Adrenal gland (tissue), 12 donors: ENCODE data around the gene TIMP3. TPM values are rescaled to one million over a fixed set of nuclear protein-coding genes. Genes with fewer than 3 reads are reported as not detected.

Source experiments
- DNase-seq, 7 donors: peaks; one replicate each; pipeline ENCODE4 v3.0.0-alpha.2; 2019 to 2020
- H3K27ac ChIP-seq, 5 donors: fragments of 200-600 bp; sonication (generic) in 4 of 5; 1 replicate in 3 of 5; 2 replicates in 2 of 5; pipeline versions ENCODE4 v1.5.1 to v1.8.0; 2016 to 2020; ENCODE audit warnings: mild to moderate bottlenecking in 1 of 5
- H3K27me3 ChIP-seq: fragments of 200-600 bp; 2 replicates; pipeline ENCODE4 v1.8.0; 2021
- H3K36me3 ChIP-seq, 2 donors: fragments of 200-600 bp; replicated peaks in 1 of 2; 1 replicate in 1 of 2; 2 replicates in 1 of 2; pipeline versions ENCODE4 v1.5.1 to v1.8.0; 2018 to 2022
- H3K4me1 ChIP-seq, 2 donors: fragments of 200-600 bp; replicated peaks in 1 of 2; 1 replicate in 1 of 2; 2 replicates in 1 of 2; pipeline versions ENCODE4 v1.5.1 to v1.8.0; 2018 to 2021
- H3K4me3 ChIP-seq, 4 donors: fragments of 200-600 bp; sonication (generic) in 3 of 4; one replicate each; pipeline ENCODE4 v1.5.1; 2016 to 2018
- H3K9me3 ChIP-seq, 3 donors: fragments of 200-600 bp; sonication (generic) in 1 of 3; replicated peaks in 1 of 3; 1 replicate in 2 of 3; 2 replicates in 1 of 3; pipeline versions ENCODE4 v1.5.1 to v1.8.0; 2016 to 2021
- CTCF ChIP-seq, 6 experiments: fragments of 450-650 bp in 4 of 6; fragments of 200-600 bp in 2 of 6; sonication (generic) in 1 of 6; IDR thresholded peaks; 1 replicate in 5 of 6; 2 replicates in 1 of 6; pipeline versions ENCODE4 v1.5.1 to v1.8.0; 2016 to 2021; ENCODE audit warnings: antibody characterized with exemption in 6 of 6, mild to moderate bottlenecking in 2 of 6, moderate library complexity in 1 of 6
- POLR2A ChIP-seq, 2 donors: fragments of 450-650 bp; IDR thresholded peaks; one replicate each; pipeline ENCODE4 v1.6.1; 2017; ENCODE audit warnings: antibody characterized with exemption in 2 of 2, mild to moderate bottlenecking in 2 of 2, moderate library complexity in 1 of 2
- WGBS, 4 donors: extraction: QIAGEN DNeasy Blood & Tissue Kit in 2 of 4; methylation state at CpG; one replicate each; pipeline versions ENCODE4 v1.1.5 to v1.1.7; 2013 to 2017; 5-methylcytosine and 5-hydroxymethylcytosine counted together
- intact Hi-C, 2 donors: fragments of 100-400 bp; cut with DNase I; formaldehyde crosslinking; loops; one replicate each; pipeline versions ENCODE4 v1.14.1 to v1.15.0; 2022 to 2023
- polyA plus RNA-seq, 3 donors: library from polyadenylated mRNA; stranded (reverse); fragments of 200-250 nt in 2 of 3; fragments of 350-450 nt in 1 of 3; fragmentation: Illumina TruSeq in 1 of 3; extraction: RNeasy Lipid Tissue Mini Kit (QIAGEN cat#74804) in 1 of 3; gene quantifications; one replicate each; pipeline ENCODE4 v1.2.3, GENCODE V29; 2013 to 2014
- total RNA-seq, 9 donors: library from RNA; depleted of rRNA in 4 of 9; stranded (reverse); fragments of >200 nt in 4 of 9; fragments of 120-200 nt in 1 of 9; fragmentation: NEBNext Ultra II Directional in 1 of 9; extraction: Animal tissue kit (Norgen Biotek cat#: 25700) in 1 of 9; gene quantifications; one replicate each; pipeline versions ENCODE4 v1.1.0 to v1.2.4, GENCODE V29; 2013 to 2023
- donor health status: healthy with polysubstance abuse.
- donor health status: Bipolar disorder and iron deficiency.
- donor health status: DM: yes; HTN: yes; CAD: no.
- donor health status: DM: no; HTN: no; CAD: no.
- donor health status: DM: no; HTN: no; CAD: no.
- donor health status: DM: yes; HTN: yes; CAD: no.

Gene TIMP3
- total and polyA plus RNA-seq, 12 donors: 78.0 to 677 (median 334) TPM

DNA sequence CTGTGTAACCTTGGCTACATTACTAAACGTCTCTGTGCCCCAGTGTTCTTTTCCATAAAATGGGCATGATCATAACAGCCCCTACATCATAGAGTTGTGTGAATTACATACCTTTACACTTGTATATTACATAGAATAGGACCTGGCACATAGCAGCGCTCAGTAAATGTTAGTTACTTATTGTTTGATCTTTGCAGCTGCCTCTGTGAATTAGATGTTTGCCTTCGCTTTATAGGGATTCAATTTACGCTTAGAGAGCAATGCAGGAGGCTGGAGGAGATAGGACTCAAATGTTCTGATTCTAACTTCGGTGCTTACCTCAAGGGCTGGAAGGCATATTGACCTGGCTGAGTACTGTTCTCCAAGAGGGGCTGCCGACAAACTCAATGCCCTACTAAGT is 10.4 kb upstream of the TIMP3 start:
- DNase-seq: no peak
- WGBS, 4 donors: 81 to 89% (median 85%) methylated on average over 6 of the region's 6 CpGs
- TF ChIP-seq CTCF (IDR thresholded peaks at IDR 0.05) (no peak), POLR2A (IDR thresholded peaks at IDR 0.05) (no peak)

DNA sequence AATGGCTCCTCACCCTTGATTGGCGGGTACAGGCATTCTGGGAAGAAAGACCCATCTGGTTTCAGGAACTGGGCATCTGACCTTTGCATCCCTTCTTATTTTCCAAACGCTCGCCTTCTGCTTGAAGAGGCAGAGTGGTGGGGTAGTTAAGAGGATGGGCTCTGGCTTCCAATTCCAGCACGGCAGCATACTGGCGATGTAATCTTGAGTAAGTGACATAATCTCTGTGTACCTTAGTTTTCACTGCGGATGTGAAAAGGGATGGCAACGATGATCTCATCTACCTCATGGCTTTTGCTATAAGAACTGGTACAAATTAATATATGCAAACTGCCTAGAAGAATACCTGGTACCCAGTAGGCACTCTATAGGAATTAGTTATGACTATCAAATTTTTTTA is 10.0 kb upstream of the TIMP3 start:
- DNase-seq: no peak
- Histone ChIP-seq H3K27me3 (no peaks in the 10 kb centered on the region), H3K4me1 (no peaks in the 10 kb centered on the region), H3K36me3 (no peaks in the 10 kb centered on the region), H3K9me3 (no peaks in the 10 kb centered on the region), H3K27ac (no peak overlapping the region), H3K4me3 (no peak overlapping the region)
- intact Hi-C loops: no loop called here
- TF ChIP-seq CTCF (IDR thresholded peaks at IDR 0.05) (no peak), POLR2A (IDR thresholded peaks at IDR 0.05) (no peak)
- WGBS, 4 donors: 90 to 95% (median 91%) methylated on average over 7 of the region's 7 CpGs

More for the DNA sequence above, 10.4 kb upstream of the TIMP3 start:
- no peaks in the 10 kb centered on the region for H3K9me3 ChIP-seq
- H3K4me1 ChIP-seq: no peaks in the 10 kb centered on the region
- no peaks in the 10 kb centered on the region for H3K27me3 ChIP-seq
- no peak overlapping the region for H3K27ac ChIP-seq
- no peak overlapping the region for H3K4me3 ChIP-seq
- no peaks in the 10 kb centered on the region for H3K36me3 ChIP-seq
- intact Hi-C loops: no loop called here

GRCh38 chr22:32793589-32793988 is 7.9 kb upstream of the TIMP3 start:
- TF ChIP-seq CTCF (IDR thresholded peaks at IDR 0.05) (no peak), POLR2A (IDR thresholded peaks at IDR 0.05) (no peak)
- H3K4me3 ChIP-seq: no peak overlapping the region
- DNase-seq: no peak
- no peaks in the 10 kb centered on the region for H3K36me3 ChIP-seq
- no peaks in the 10 kb centered on the region for H3K4me1 ChIP-seq
- no peaks in the 10 kb centered on the region for H3K27me3 ChIP-seq
- no peaks in the 10 kb centered on the region for H3K9me3 ChIP-seq
- intact Hi-C loops: no loop called here
- no peak overlapping the region for H3K27ac ChIP-seq

DNA sequence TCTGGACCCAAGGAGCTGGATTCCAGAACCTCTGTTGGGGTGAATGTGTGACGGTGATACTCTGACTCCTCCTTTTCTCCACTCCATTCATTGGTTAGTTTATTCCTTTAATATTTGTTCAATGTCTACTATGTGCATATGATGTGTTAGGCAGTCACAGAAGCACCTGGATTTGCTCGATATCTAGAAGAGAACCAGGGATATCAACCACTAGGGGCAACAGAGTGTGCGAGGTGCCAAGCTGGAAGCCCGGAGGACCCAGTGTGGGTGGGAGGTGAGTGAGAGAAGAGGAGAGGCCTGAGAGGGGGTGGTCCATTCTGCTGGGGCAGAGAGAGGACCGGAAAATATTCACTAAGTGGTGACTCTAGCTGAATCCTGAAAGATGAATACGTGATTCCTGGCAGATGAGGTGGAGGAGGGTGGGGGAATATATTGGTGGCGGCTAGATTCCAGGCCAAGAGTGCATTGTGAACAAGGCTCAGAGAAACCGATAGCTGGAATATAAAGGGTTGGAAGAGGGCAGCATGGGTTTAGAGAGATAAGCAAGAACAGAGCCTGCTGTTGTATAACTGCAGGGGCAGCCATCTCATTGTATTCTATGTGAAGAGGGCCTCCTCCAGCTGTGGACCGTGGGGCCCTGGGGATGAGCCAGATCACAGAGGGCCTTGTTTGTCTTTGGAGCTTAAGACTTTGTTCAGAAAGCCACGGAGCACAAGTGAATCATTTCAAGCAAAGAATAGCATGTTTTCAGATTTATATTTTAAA is 6.9 kb upstream of the TIMP3 start:
- Histone ChIP-seq H3K9me3 (no peaks in the 10 kb centered on the region), H3K4me1 (no peaks in the 10 kb centered on the region), H3K27ac (no peak overlapping the region), H3K4me3 (no peak overlapping the region), H3K27me3 (no peaks in the 10 kb centered on the region), H3K36me3 (no peaks in the 10 kb centered on the region)
- 85 to 88% (median 86%) methylated on average over 10 of the region's 10 CpGs for whole genome bisulfite sequencing, 4 donors
- no peak for DNase-seq
- intact Hi-C loops: loop anchor here (5.0 kb wide), 3 partner anchors 137 to 267 kb away; no protein-coding TSS in a partner anchor
- TF ChIP-seq POLR2A (IDR thresholded peaks at IDR 0.05): no peak
- TF ChIP-seq CTCF (IDR thresholded peaks at IDR 0.05): no peak
